Activated CD4-positive, alpha-beta memory T cell treated with anti-CD3 and anti-CD28 coated beads for 36 hours (primary cell): ENCODE results near the gene TMEM42. TPM values are rescaled to one million over a fixed set of nuclear protein-coding genes. Genes with fewer than 3 reads are reported as not detected.

Source experiments
- CTCF ChIA-PET: fragments of 350-600 bp; sonication (Branson Sonifier 250); formaldehyde crosslinking; loops from one replicate; lab custom pipeline; 2021; ENCODE audit warnings: antibody characterized with exemption, inconsistent platforms; lab: Charles Lee
- POLR2A ChIA-PET: fragments of 350-600 bp; sonication (Branson Sonifier 250); formaldehyde crosslinking; loops from one replicate; lab custom pipeline; 2021; ENCODE audit warnings: antibody characterized with exemption; lab: Charles Lee
- DNase-seq: peaks from one replicate; pipeline ENCODE4 v3.0.0-alpha.2; 2020
- H3K27ac Mint-ChIP-seq: one replicate; pipeline ENCODE4 v1.8.0; 2021; ENCODE audit warnings: mixed read lengths
- H3K27me3 Mint-ChIP-seq: one replicate; pipeline ENCODE4 v1.8.0; 2021; ENCODE audit warnings: mixed read lengths
- H3K36me3 Mint-ChIP-seq: one replicate; pipeline ENCODE4 v1.8.0; 2021; ENCODE audit warnings: mixed read lengths
- H3K4me1 Mint-ChIP-seq: one replicate; pipeline ENCODE4 v1.8.0; 2021; ENCODE audit warnings: low read depth, mixed read lengths
- H3K4me3 Mint-ChIP-seq: one replicate; pipeline ENCODE4 v1.8.0; 2021; ENCODE audit warnings: mild to moderate bottlenecking, mixed read lengths
- H3K9me3 Mint-ChIP-seq: one replicate; pipeline ENCODE4 v1.8.0; 2021; ENCODE audit warnings: mixed read lengths
- intact Hi-C: fragments of 100-400 bp; cut with micrococcal nuclease; formaldehyde crosslinking; loops from one replicate; pipeline ENCODE4 v1.15.1; 2023
- total RNA-seq, 2 experiments: library from RNA; stranded (reverse); gene quantifications; one replicate each; pipeline ENCODE4 v1.2.3, GENCODE V29; 2021

TMEM42 gene
- total RNA-seq, 2 experiments from 2014 or later, result 13.0 to 13.5 TPM

GRCh38 chr3:44880284-44880683 is 18.6 kb downstream of the TMEM42 start:
- H3K9me3 Mint-ChIP-seq, result no peaks in the 10 kb centered on the region
- ChIA-PET POLR2A (no interaction called here), CTCF (no interaction called here)
- no peak overlapping the region for H3K27ac Mint-ChIP-seq
- no peaks in the 10 kb centered on the region for H3K36me3 Mint-ChIP-seq
- DNase-seq, result no peak
- intact Hi-C loops, result no loop called here
- no peak overlapping the region for H3K4me3 Mint-ChIP-seq
- peaks cover 4% of the 10 kb centered on the region for H3K27me3 Mint-ChIP-seq
- no peaks in the 10 kb centered on the region for H3K4me1 Mint-ChIP-seq

- POLR2A ChIA-PET, result no interaction called here
- CTCF ChIA-PET, result no interaction called here
Observed at GRCh38 chr3:44883213-44883955, 21.7 kb downstream of the TMEM42 start.

GRCh38 chr3:44883999-44884431 is 22.3 kb downstream of the TMEM42 start:
- intact Hi-C loops, result no loop called here
- Mint-ChIP-seq H3K9me3 (no peaks in the 10 kb centered on the region), H3K4me1 (no peaks in the 10 kb centered on the region), H3K27me3 (peaks cover 9% of the 10 kb centered on the region), H3K4me3 (no peak overlapping the region), H3K27ac (no peak overlapping the region), H3K36me3 (no peaks in the 10 kb centered on the region)
- CTCF ChIA-PET, result no interaction called here
- POLR2A ChIA-PET, result no interaction called here
- no peak for DNase-seq

More at GRCh38 chr3:44883213-44883955, 21.7 kb downstream of the TMEM42 start:
- H3K27me3 Mint-ChIP-seq, result peaks cover 9% of the 10 kb centered on the region
- no peaks in the 10 kb centered on the region for H3K36me3 Mint-ChIP-seq
- H3K27ac Mint-ChIP-seq, result no peak overlapping the region
- no peaks in the 10 kb centered on the region for H3K9me3 Mint-ChIP-seq
- DNase-seq, result no peak
- no peak overlapping the region for H3K4me3 Mint-ChIP-seq
- H3K4me1 Mint-ChIP-seq, result no peaks in the 10 kb centered on the region
- intact Hi-C loops, result no loop called here

- DNase-seq, result no peak
- CTCF ChIA-PET, result no interaction called here
- H3K36me3 Mint-ChIP-seq, result no peaks in the 10 kb centered on the region
- no peak overlapping the region for H3K4me3 Mint-ChIP-seq
- intact Hi-C loops, result no loop called here
- H3K4me1 Mint-ChIP-seq, result no peaks in the 10 kb centered on the region
- no peak overlapping the region for H3K27ac Mint-ChIP-seq
- POLR2A ChIA-PET, result no interaction called here
- H3K9me3 Mint-ChIP-seq, result no peaks in the 10 kb centered on the region
- H3K27me3 Mint-ChIP-seq, result peaks cover 9% of the 10 kb centered on the region
Observed at GRCh38 chr3:44885618-44886017, 23.9 kb downstream of the TMEM42 start.

- intact Hi-C loops, result no loop called here
- no peaks in the 10 kb centered on the region for H3K9me3 Mint-ChIP-seq
- H3K27me3 Mint-ChIP-seq, result peaks cover 9% of the 10 kb centered on the region
- H3K4me1 Mint-ChIP-seq, result no peaks in the 10 kb centered on the region
- no peak for DNase-seq
- H3K4me3 Mint-ChIP-seq, result no peak overlapping the region
- no peaks in the 10 kb centered on the region for H3K36me3 Mint-ChIP-seq
- POLR2A ChIA-PET, result no interaction called here
- no peak overlapping the region for H3K27ac Mint-ChIP-seq
- CTCF ChIA-PET, result no interaction called here
Observed at GRCh38 chr3:44886561-44886960, 24.8 kb downstream of the TMEM42 start.

- POLR2A ChIA-PET, result no interaction called here
- Mint-ChIP-seq H3K27me3 (peaks cover 9% of the 10 kb centered on the region), H3K36me3 (no peaks in the 10 kb centered on the region), H3K4me3 (no peak overlapping the region), H3K9me3 (no peaks in the 10 kb centered on the region), H3K27ac (no peak overlapping the region), H3K4me1 (no peaks in the 10 kb centered on the region)
- CTCF ChIA-PET, result interaction anchor here (1.0 kb wide), 1 partner anchor 27 kb away, joined by 3 read pairs; no protein-coding TSS in a partner anchor
- intact Hi-C loops, result no loop called here
- no peak for DNase-seq
Observed at GRCh38 chr3:44887101-44887500, 25.4 kb downstream of the TMEM42 start.

GRCh38 chr3:44890258-44890657 is 28.5 kb downstream of the TMEM42 start:
- no peaks in the 10 kb centered on the region for H3K36me3 Mint-ChIP-seq
- no peak overlapping the region for H3K27ac Mint-ChIP-seq
- intact Hi-C loops, result no loop called here
- H3K4me1 Mint-ChIP-seq, result no peaks in the 10 kb centered on the region
- peaks cover 5% of the 10 kb centered on the region for H3K27me3 Mint-ChIP-seq
- no peak for DNase-seq
- H3K4me3 Mint-ChIP-seq, result no peak overlapping the region
- POLR2A ChIA-PET, result no interaction called here
- CTCF ChIA-PET, result no interaction called here
- H3K9me3 Mint-ChIP-seq, result no peaks in the 10 kb centered on the region

- Mint-ChIP-seq H3K27me3 (peaks cover 5% of the 10 kb centered on the region), H3K4me1 (no peaks in the 10 kb centered on the region), H3K9me3 (no peaks in the 10 kb centered on the region), H3K36me3 (no peaks in the 10 kb centered on the region), H3K4me3 (no peak overlapping the region), H3K27ac (no peak overlapping the region)
- no peak for DNase-seq
- POLR2A ChIA-PET, result no interaction called here
- intact Hi-C loops, result no loop called here
- CTCF ChIA-PET, result interaction anchor here (0.6 kb wide), 1 partner anchor 520 kb away, joined by 5 read pairs; no protein-coding TSS in a partner anchor
Observed at GRCh38 chr3:44890852-44891251, 29.1 kb downstream of the TMEM42 start.

GRCh38 chr3:44892689-44893088 is 31.0 kb downstream of the TMEM42 start:
- no peaks in the 10 kb centered on the region for H3K27me3 Mint-ChIP-seq
- no peak overlapping the region for H3K27ac Mint-ChIP-seq
- ChIA-PET POLR2A (no interaction called here), CTCF (no interaction called here)
- DNase-seq, result no peak
- H3K9me3 Mint-ChIP-seq, result no peaks in the 10 kb centered on the region
- no peak overlapping the region for H3K4me3 Mint-ChIP-seq
- intact Hi-C loops, result no loop called here
- no peaks in the 10 kb centered on the region for H3K36me3 Mint-ChIP-seq
- no peaks in the 10 kb centered on the region for H3K4me1 Mint-ChIP-seq

- H3K27ac Mint-ChIP-seq, result no peak overlapping the region
- intact Hi-C loops, result no loop called here
- H3K9me3 Mint-ChIP-seq, result no peaks in the 10 kb centered on the region
- no peaks in the 10 kb centered on the region for H3K27me3 Mint-ChIP-seq
- no peaks in the 10 kb centered on the region for H3K4me1 Mint-ChIP-seq
- H3K36me3 Mint-ChIP-seq, result no peaks in the 10 kb centered on the region
- POLR2A ChIA-PET, result no interaction called here
- no peak for DNase-seq
- CTCF ChIA-PET, result no interaction called here
- H3K4me3 Mint-ChIP-seq, result no peak overlapping the region
Observed at GRCh38 chr3:44893097-44893496, 31.4 kb downstream of the TMEM42 start.

- CTCF ChIA-PET, result interaction anchor here (1.2 kb wide), 1 partner anchor 20 kb away, joined by 3 read pairs; no protein-coding TSS in a partner anchor
- intact Hi-C loops, result no loop called here
- no peak overlapping the region for H3K27ac Mint-ChIP-seq
- no peak overlapping the region for H3K4me3 Mint-ChIP-seq
- peaks cover under 1% of the 10 kb centered on the region for H3K27me3 Mint-ChIP-seq
- H3K4me1 Mint-ChIP-seq, result no peaks in the 10 kb centered on the region
- DNase-seq, result no peak
- no peaks in the 10 kb centered on the region for H3K9me3 Mint-ChIP-seq
- POLR2A ChIA-PET, result no interaction called here
- H3K36me3 Mint-ChIP-seq, result no peaks in the 10 kb centered on the region
Observed at GRCh38 chr3:44894485-44894884, 32.8 kb downstream of the TMEM42 start.

GRCh38 chr3:44896440-44896839 is 34.7 kb downstream of the TMEM42 start:
- Mint-ChIP-seq H3K4me1 (no peaks in the 10 kb centered on the region), H3K36me3 (no peaks in the 10 kb centered on the region), H3K4me3 (no peak overlapping the region), H3K27me3 (peaks cover 3% of the 10 kb centered on the region), H3K27ac (no peak overlapping the region), H3K9me3 (no peaks in the 10 kb centered on the region)
- ChIA-PET CTCF (no interaction called here), POLR2A (no interaction called here)
- DNase-seq, result no peak
- intact Hi-C loops, result no loop called here
